K562 (cell line): ENCODE data around the gene FN3KRP. TPM values are rescaled to one million over a fixed set of nuclear protein-coding genes. Genes with fewer than 3 reads are reported as not detected.

Source experiments
- ARID3A ChIP-seq: IDR thresholded peaks from 2 replicates; pipeline ENCODE4 v1.6.1; 2012; ENCODE audit warnings: low read depth, low read length, improper control_type of control experiment, borderline replicate concordance
- CC2D1A ChIP-seq: fragments of 450-650 bp; IDR thresholded peaks from 2 replicates; pipeline ENCODE4 v1.6.1; 2017; ENCODE audit warnings: mild to moderate bottlenecking
- FOSL1 ChIP-seq: fragments of 200-800 bp; sonication (Bioruptor generic); conservative IDR thresholded peaks from 2 replicates; pipeline ENCODE4 v1.6.1; 2016; ENCODE audit warnings: missing genetic modification characterization, missing compliant biosample characterization
- KLF13 ChIP-seq: fragments of 450-650 bp; IDR thresholded peaks from 2 replicates; pipeline ENCODE4 v1.6.1; 2016; ENCODE audit warnings: missing genetic modification characterization, low read depth, mild to moderate bottlenecking, missing compliant biosample characterization, moderate library complexity, borderline replicate concordance
- MAX ChIP-seq: sonication (generic); formaldehyde crosslinking; IDR thresholded peaks from 2 replicates; pipeline ENCODE4 v1.9.0; 2022; ENCODE audit warnings: mild to moderate bottlenecking, missing genetic modification reagents
- POLR2B ChIP-seq: fragments of 450-650 bp; IDR thresholded peaks from 2 replicates; pipeline ENCODE4 v1.6.1; 2018; ENCODE audit warnings: low read depth; ENCODE audit not compliant: partially characterized antibody
- RBFOX2 ChIP-seq: fragments of 200-400 bp; formaldehyde crosslinking; IDR thresholded peaks from 2 replicates; pipeline ENCODE4 v1.6.1; 2017; ENCODE audit warnings: low read depth, mild to moderate bottlenecking, low read length, moderate library complexity
- RCOR1 ChIP-seq, 2 experiments: IDR thresholded peaks; 2 replicates each; pipeline ENCODE4 v1.6.1; 2012; ENCODE audit warnings: low read depth in 2 of 2, low read length in 2 of 2, borderline replicate concordance in 1 of 2, improper control_type of control experiment in 1 of 2
- RERE ChIP-seq: sonication (generic); formaldehyde crosslinking; IDR thresholded peaks from 2 replicates; pipeline ENCODE4 v1.8.0; 2023; ENCODE audit warnings: missing genetic modification reagents, mild to moderate bottlenecking, borderline replicate concordance
- SAFB ChIP-seq: fragments of 200-400 bp; formaldehyde crosslinking; IDR thresholded peaks from 2 replicates; pipeline ENCODE4 v1.6.1; 2017; ENCODE audit warnings: low read depth, low read length, borderline replicate concordance
- TCFL5 ChIP-seq: fragments of 250-450 bp; sonication (Bioruptor Pico); conservative IDR thresholded peaks from 2 replicates; pipeline ENCODE4 v1.6.1; 2021; ENCODE audit warnings: mild to moderate bottlenecking, moderate library complexity, matching md5 sums
- TEAD4 ChIP-seq, 2 experiments: sonication (generic) in 1 of 2; formaldehyde crosslinking in 1 of 2; IDR thresholded peaks; 2 replicates each; pipeline versions ENCODE4 v1.6.1 to v1.8.0; 2012 to 2022; ENCODE audit warnings: borderline replicate concordance in 1 of 2, inconsistent platforms in 1 of 2, low read length in 1 of 2, mild to moderate bottlenecking in 1 of 2, missing genetic modification reagents in 1 of 2
- THRAP3 ChIP-seq: fragments of 450-650 bp; IDR thresholded peaks from 2 replicates; pipeline ENCODE4 v1.6.1; 2016; ENCODE audit warnings: mild to moderate bottlenecking, inconsistent platforms, borderline replicate concordance
- TSHZ1 ChIP-seq: fragments of 250-450 bp; sonication (Bioruptor Pico); IDR thresholded peaks from 2 replicates; pipeline ENCODE4 v1.4.0; 2020; ENCODE audit warnings: mild to moderate bottlenecking, moderate library complexity
- ZBTB17 ChIP-seq: fragments of 450-650 bp; formaldehyde crosslinking; IDR thresholded peaks from 2 replicates; pipeline ENCODE4 v1.4.0; 2020; ENCODE audit warnings: mild to moderate bottlenecking
- polyA plus RNA-seq, 8 experiments: library from polyadenylated mRNA; depleted of rRNA in 4 of 8; stranded (reverse) in 5 of 8; unstranded in 3 of 8; fragments of >200 nt; fragmentation: Nextera tagmentation in 2 of 8; fragmentation: Illumina TruSeq in 1 of 8; extraction: Ambion mirVana in 2 of 8; extraction: Trizol in 1 of 8; gene quantifications; 2 replicates each; pipeline versions ENCODE4 v1.2.1 to v1.2.3, GENCODE V29; 2011 to 2014; ENCODE audit warnings: inconsistent platforms in 1 of 8, missing spikeins in 1 of 8
- total RNA-seq, 7 experiments: library from RNA; depleted of rRNA in 6 of 7; stranded (reverse); fragments of >200 nt in 6 of 7; fragmentation: Illumina TruSeq in 2 of 7; extraction: Trizol in 2 of 7; gene quantifications; 2 replicates each; pipeline versions ENCODE4 v1.2.1 to v1.2.3, GENCODE V29; 2011 to 2021; ENCODE audit warnings: low replicate concordance in 1 of 7

The FN3KRP gene
- total and polyA plus RNA-seq, 9 of the 15 experiments (the other 6 are each of a cell fraction or from before 2014, with no cell fraction given), result 2.0 to 32.1 (median 24.9) TPM

GRCh38 chr17:82716203-82717010 is at the start of gene FN3KRP (continued):
- TF ChIP-seq ARID3A (no peak), MAX (CRISPR knock-in tag) (peak; percentile 1; the same call in 1 of the 2 replicates), FOSL1 (tag) (peak; percentile 33; the same call in 1 of the 2 replicates), POLR2B (peak; percentile 67), THRAP3 (no peak), CC2D1A (no peak), SAFB (no peak), TSHZ1 (CRISPR knock-in tag) (no peak), RCOR1 (IDR thresholded peaks at IDR 0.05; ENCODE audit: borderline replicate concordance in 1 of 2, low read depth in 2 of 2, low read length in 2 of 2) (no peak), TCFL5 (CRISPR knock-in tag) (no peak), TEAD4 (IDR thresholded peaks at IDR 0.05; ENCODE audit: low read length) (no peak), TEAD4 (CRISPR knock-in tag; IDR thresholded peaks at IDR 0.05; ENCODE audit: borderline replicate concordance) (no peak), KLF13 (tag) (no peak), RBFOX2 (peak; percentile 84), ZBTB17 (CRISPR knock-in tag) (no peak), RERE (CRISPR knock-in tag) (no peak)
